Uterus (tissue), 2 donors: ENCODE measurements around the gene RABL2B.
"Not testable (repeated sequence)": the region's sequence is repeated elsewhere in the genome, so short reads cannot be mapped to it uniquely, and the experiment has no call there.

Experiments used
- CTCF ChIP-seq, 4 experiments: fragments of 200-600 bp in 2 of 4; fragments of 450-650 bp in 2 of 4; sonication (generic) in 2 of 4; IDR thresholded peaks; one replicate each; pipeline ENCODE4 v1.5.1; 2016 to 2019; ENCODE audit warnings: antibody characterized with exemption in 4 of 4, mild to moderate bottlenecking in 2 of 4, moderate library complexity in 1 of 4
- POLR2A ChIP-seq, 2 donors: fragments of 450-650 bp; IDR thresholded peaks; one replicate each; pipeline ENCODE4 v1.6.1; 2016; ENCODE audit warnings: antibody characterized with exemption in 2 of 2, mild to moderate bottlenecking in 1 of 2, moderate library complexity in 1 of 2

- peak in 2 of 4 experiments; percentile 25 to 27 for TF ChIP-seq CTCF (IDR thresholded peaks at IDR 0.05)
- not testable (repeated sequence) for TF ChIP-seq POLR2A (IDR thresholded peaks at IDR 0.05)
Observed at GRCh38 chr22:50775132-50775531, 8.3 kb downstream of the RABL2B start.
